ENCODE data around the gene ATP6AP1.

The ATP6AP1 gene

DNA sequence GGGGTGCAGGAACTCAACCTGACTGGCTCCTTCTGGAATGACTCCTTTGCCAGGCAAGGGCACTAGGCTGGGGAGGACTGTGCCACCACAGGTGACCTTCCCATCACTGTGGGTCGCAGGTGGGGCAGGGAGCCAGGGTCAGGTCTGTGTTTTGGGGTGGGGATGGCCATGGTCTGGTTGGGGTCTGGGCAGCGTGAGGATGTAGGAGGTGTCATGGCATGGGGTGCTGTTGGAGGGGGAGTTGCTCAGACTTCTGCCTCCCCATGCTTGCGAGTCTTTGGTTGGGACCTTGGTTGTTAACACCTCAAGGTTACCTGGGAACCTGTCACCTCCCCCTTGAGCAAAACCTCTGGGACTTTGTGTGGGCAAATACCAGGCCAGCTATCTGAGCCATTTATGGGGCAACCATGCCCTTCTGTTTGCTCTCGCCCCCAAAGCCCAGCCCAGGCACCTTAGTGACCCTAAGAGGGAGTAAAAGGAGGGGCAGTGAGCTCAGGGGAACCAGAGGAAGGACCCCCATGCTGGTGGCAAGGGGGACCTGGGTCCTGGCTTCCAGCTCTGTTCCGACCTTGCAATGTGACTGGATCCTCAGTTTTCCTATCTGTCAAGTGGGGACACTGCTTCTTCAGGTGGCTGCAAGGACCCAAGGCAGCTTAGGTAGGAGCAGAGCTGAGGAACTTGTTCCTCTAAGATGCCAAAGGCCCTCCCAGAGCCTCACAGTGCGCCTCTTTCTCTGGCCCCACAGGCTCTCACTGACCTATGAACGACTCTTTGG, 6.1 kb downstream of the ATP6AP1 start:
- no peak overlapping the region for H3K4me3 ChIP-seq (ENCODE audit: low read depth, low read length)
- no peak for TF ChIP-seq CTCF (IDR thresholded peaks at IDR 0.05; ENCODE audit: low read depth, low read length, missing control alignments)
- DNase-seq (ENCODE audit: low read depth) = no peak

DNA sequence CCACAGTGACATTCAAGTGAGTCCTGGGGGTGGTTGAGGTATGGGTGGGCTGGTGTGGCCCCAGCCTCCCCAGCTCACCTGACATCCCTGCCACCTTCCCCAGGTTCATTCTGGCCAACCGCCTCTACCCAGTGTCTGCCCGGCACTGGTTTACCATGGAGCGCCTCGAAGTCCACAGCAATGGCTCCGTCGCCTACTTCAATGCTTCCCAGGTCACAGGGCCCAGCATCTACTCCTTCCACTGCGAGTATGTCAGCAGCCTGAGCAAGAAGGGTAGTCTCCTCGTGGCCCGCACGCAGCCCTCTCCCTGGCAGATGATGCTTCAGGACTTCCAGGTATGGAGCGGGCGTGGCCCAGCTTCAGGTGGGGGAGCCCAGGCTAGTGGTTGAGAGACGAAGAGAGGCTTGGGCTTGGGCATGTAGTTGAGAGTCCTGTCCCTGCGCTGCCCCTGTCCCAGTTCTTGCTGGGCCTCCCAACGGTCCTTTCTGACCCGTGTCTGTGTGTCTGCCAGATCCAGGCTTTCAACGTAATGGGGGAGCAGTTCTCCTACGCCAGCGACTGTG, 6.8 kb downstream of the ATP6AP1 start:
- no peak for DNase-seq (ENCODE audit: low read depth)
- no peak overlapping the region for H3K4me3 ChIP-seq (ENCODE audit: low read depth, low read length)
- TF ChIP-seq CTCF (IDR thresholded peaks at IDR 0.05; ENCODE audit: low read depth, low read length, missing control alignments) = no peak

DNA sequence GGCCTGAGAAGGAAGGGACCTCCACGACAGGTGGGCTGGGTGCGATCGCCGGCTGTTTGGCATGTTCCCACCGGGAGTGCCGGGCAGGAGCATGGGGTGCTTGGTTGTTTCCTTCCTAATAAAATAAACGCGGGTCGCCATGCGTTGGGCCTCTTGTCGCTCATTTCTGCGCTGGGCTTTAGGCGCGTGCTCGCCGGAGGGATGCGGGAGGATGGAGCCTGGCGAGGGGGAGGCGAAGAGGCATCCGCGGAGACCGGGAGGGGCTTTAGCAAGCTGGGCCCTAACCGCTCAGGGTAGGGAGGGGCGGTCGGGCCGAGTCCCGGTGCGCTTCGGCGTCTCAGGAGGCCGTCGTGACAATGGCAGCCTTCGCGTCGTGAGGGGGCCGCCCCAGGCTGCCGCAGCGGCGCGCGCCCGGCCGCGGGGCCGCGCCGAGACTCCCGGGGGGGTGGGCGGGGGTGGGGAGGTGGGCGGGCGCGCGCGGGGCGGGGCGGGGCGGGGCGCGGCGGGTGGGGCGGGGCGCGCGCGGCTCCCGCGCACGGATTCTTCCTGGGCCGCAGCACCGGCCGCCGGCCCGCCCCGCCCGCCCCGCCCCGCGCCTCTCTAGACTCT, 8.0 kb downstream of the ATP6AP1 start:
- H3K4me3 ChIP-seq (ENCODE audit: low read depth, low read length) = peak overlapping the region; percentile 55
- no peak for DNase-seq (ENCODE audit: low read depth)
- no peak for TF ChIP-seq CTCF (IDR thresholded peaks at IDR 0.05; ENCODE audit: low read depth, low read length, missing control alignments)

DNA sequence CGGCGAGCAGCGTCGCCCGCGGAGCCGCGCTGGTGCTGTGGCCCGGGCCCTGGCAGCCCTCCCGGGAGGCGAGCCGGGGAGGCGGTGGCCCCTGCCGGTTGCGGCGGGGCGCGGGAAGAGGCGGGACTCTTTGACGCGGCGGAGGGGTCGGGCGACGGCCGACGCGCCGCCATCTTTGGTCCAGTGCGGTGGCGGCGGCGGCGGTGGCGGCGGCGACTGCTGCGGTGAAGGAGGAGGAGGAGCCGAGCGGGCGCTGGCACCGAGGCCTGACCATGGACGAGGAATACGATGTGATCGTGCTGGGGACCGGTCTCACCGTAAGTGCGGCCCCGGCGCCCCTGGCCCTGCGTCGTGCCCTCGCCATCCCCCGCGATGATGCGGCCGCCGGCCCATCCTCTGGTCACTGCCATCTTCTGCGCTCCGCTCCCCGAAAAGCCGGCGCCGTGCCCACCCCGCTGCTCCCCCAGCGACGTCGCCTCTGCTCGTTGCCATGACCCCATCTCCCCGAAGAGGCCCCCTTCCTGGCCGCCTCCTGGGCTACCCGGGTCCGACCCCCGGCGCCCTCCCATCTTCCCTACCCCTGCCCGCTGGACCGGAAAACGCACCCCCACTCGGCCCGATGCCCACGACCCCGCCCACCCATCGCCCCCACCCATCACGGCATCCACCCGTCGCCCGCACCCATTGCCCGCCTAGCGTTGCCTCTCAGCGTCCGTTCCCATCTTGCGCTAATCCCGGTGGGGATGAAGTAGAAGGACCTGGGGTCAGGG, 8.7 kb downstream of the ATP6AP1 start, which contains the start of gene GDI1:
Gene GDI1 (plus strand): TSS at position 172 of the 770 bp plus-strand sequence. CDS start 101 bp downstream, at position 273.
- H3K4me3 ChIP-seq (ENCODE audit: low read depth, low read length) = peak within 1 kb of the TSS; percentile 55
- DNase-seq (ENCODE audit: low read depth) = no peak
- no peak for TF ChIP-seq CTCF (IDR thresholded peaks at IDR 0.05; ENCODE audit: low read depth, low read length, missing control alignments)

GRCh38 chrX:154437971-154438893, 9.8 kb downstream of the ATP6AP1 start:
- H3K4me3 ChIP-seq (ENCODE audit: low read depth, low read length) = peak overlapping the region; percentile 55
- no peak for DNase-seq (ENCODE audit: low read depth)
- TF ChIP-seq CTCF (IDR thresholded peaks at IDR 0.05; ENCODE audit: low read depth, low read length, missing control alignments) = no peak

GRCh38 chrX:154439841-154440240, 11.4 kb downstream of the ATP6AP1 start:
- no peak overlapping the region for H3K4me3 ChIP-seq (ENCODE audit: low read depth, low read length)
- no peak for TF ChIP-seq CTCF (IDR thresholded peaks at IDR 0.05; ENCODE audit: low read depth, low read length, missing control alignments)
- DNase-seq (ENCODE audit: low read depth) = no peak
